GM18498 (cell line): Measurements from ENCODE around the gene LRRC8A.
"Not testable (repeated sequence)": the region's sequence is repeated elsewhere in the genome, so short reads cannot be mapped to it uniquely, and the experiment has no call there.

Source experiments
- ATAC-seq: cut with Tn5 transposase; IDR thresholded peaks from one replicate; pipeline ENCODE4 v1.9.1; 2021; ENCODE audit warnings: mild to moderate bottlenecking, moderate library complexity; ENCODE audit not compliant: unreplicated experiment

Gene LRRC8A

DNA sequence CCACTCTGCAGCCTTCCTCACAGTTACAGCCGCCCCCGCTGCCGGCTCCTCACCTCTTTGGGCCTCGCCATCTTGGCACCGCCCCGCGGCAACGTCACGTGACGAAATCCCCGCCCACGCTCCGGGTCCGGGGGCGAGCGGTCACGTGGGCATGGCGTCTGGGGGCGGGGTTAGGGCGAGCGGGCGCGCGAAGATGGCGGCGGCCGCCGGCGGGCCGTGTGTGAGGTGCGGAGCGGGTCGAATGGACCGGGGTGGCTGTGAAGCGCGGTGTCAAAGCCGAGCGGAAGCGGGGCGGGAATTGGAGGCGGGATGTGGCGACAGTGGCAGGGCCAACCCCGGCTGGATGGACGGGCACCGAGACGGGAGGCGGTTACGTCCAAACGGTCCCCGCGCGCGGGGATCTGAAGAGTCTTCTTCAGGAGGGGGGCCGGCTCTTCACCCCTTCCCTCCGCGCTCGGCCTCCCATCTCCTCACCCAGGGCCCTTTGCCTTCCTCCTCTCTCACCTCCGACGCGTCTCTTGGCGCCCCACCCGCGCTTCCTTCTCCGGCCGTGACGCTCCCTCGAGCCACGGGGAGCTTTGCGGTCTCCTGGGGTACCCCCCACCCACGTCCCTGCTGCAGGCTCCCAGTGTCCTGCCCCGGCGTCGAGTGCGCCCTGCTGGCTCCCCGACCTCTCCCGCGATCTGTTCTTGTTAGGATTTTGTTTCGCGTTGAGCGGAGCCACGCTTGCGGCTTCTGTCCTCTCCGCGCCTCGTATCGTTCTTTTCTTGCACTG, 65.8 kb downstream of the LRRC8A start, which contains the start of the genes DOLK and NUP188:
Gene DOLK (minus strand): TSS at position 77 of the 775 bp plus-strand sequence. CDS start 300 bp downstream, outside the sequence.
Gene NUP188 (plus strand): TSS at position 173 of the 775 bp plus-strand sequence. CDS start 21 bp downstream, at position 194.
- peak; percentile 82 for ATAC-seq

DNA sequence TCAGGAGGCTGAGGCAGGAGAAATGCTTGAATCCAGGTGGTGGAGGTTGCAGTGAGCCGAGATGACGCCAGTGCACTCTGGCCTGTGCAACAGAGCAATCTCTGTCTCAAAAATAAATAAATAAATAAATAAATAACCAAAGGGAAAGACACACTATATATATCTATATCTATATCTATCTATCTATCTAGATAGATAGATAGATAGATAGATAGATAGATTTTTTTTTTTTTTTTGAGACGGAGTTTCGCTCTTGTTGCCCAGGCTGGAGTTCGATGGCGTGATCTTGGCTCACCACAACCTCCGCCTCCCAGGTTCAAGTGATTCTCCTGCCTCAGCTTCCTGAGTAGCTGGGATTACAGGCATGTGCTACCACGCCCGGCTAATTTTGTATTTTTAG, 79.5 kb downstream of the LRRC8A start:
- ATAC-seq, result not testable (repeated sequence)
